Panc1 (cell line): ENCODE results near the gene NME4. TPM values are rescaled to one million over a fixed set of nuclear protein-coding genes. Genes with fewer than 3 reads are reported as not detected.
A peak's percentile ranks its signal among the peaks of the same experiment; 100 is the strongest.
"Not testable (repeated sequence)": the region's sequence is repeated elsewhere in the genome, so short reads cannot be mapped to it uniquely, and the experiment has no call there.

ENCODE experiments used
- ATAC-seq: fragments of 200-7000 bp; cut with Tn5 transposase; 2 replicates; pipeline ENCODE4 v1.9.1; 2020; ENCODE audit warnings: mild to moderate bottlenecking, moderate library complexity
- Bru-seq: library from RNA; stranded (reverse); fragments of 400-500 nt; gene quantifications from one replicate; lab custom pipeline; 2021; lab: Mats Ljungman, UMichigan
- BruChase-seq, 2 experiments: library from RNA; stranded (reverse); fragments of 400-500 nt; gene quantifications; one replicate each; lab custom pipeline; 2021; lab: Mats Ljungman, UMichigan
- BruUV-seq: library from RNA; stranded (reverse); fragments of 400-500 nt; replicated peaks from 2 replicates; lab custom pipeline; 2021; lab: Mats Ljungman, UMichigan
- CTCF ChIA-PET: fragments of 300-600 bp; sonication (Branson Sonifier 250); formaldehyde crosslinking; loops from one replicate; lab custom pipeline; 2022; ENCODE audit warnings: antibody characterized with exemption; lab: Charles Lee
- POLR2A ChIA-PET: fragments of 300-600 bp; sonication (Branson Sonifier 250); formaldehyde crosslinking; loops from one replicate; lab custom pipeline; 2022; ENCODE audit warnings: antibody characterized with exemption; lab: Charles Lee
- DNase-seq: peaks from one replicate; pipeline ENCODE4 v3.0.0-alpha.2; 2010; ENCODE audit warnings: low read depth, low spot score
- H3K27ac ChIP-seq: 2 replicates; pipeline ENCODE4 v1.5.1; 2011; ENCODE audit warnings: mild to moderate bottlenecking, low read length, inconsistent platforms
- H3K27me3 ChIP-seq: fragments of 200-500 bp; sonication (Bioruptor generic); 2 replicates; pipeline ENCODE4 v1.6.0; 2014; ENCODE audit warnings: low read length, inconsistent platforms; ENCODE audit not compliant: control insufficient read depth, insufficient read depth
- H3K36me3 ChIP-seq: fragments of 200-500 bp; sonication (Bioruptor generic); 2 replicates; pipeline ENCODE4 v1.5.1; 2014; ENCODE audit warnings: inconsistent platforms, mild to moderate bottlenecking, low read length, moderate library complexity; ENCODE audit not compliant: control insufficient read depth, insufficient read depth
- H3K4me1 ChIP-seq: 2 replicates; pipeline ENCODE4 v1.5.1; 2011; ENCODE audit warnings: inconsistent platforms, mild to moderate bottlenecking, low read length, moderate library complexity; ENCODE audit not compliant: control insufficient read depth, insufficient read depth
- H3K4me3 ChIP-seq, 2 experiments: 2 replicates each; pipeline ENCODE4 v1.5.1; 2011 to 2012; ENCODE audit warnings: low read depth in 2 of 2, low read length in 2 of 2, mild to moderate bottlenecking in 2 of 2, inconsistent platforms in 1 of 2, moderate library complexity in 1 of 2
- H3K9me3 ChIP-seq: fragments of 200-500 bp; sonication (Bioruptor generic); 2 replicates; pipeline ENCODE4 v1.5.1; 2014; ENCODE audit warnings: low read depth, mild to moderate bottlenecking, inconsistent platforms, low read length, moderate library complexity; ENCODE audit not compliant: control insufficient read depth, insufficient read depth
- POLR2AphosphoS5 ChIP-seq: IDR thresholded peaks from 2 replicates; pipeline ENCODE4 v1.6.1; 2012; ENCODE audit warnings: mild to moderate bottlenecking, low read depth, low read length, moderate library complexity
- SIN3A ChIP-seq: IDR thresholded peaks from 2 replicates; pipeline ENCODE4 v1.6.1; 2012; ENCODE audit warnings: low read depth, mild to moderate bottlenecking, low read length, moderate library complexity, borderline replicate concordance; ENCODE audit not compliant: insufficient read depth
- TCF7L2 ChIP-seq: IDR thresholded peaks from 2 replicates; pipeline ENCODE4 v1.6.1; 2011; ENCODE audit warnings: mild to moderate bottlenecking, low read depth, low read length, inconsistent platforms
- in situ Hi-C: cut with HindIII; loops from 2 replicates; pipeline ENCODE4 v1.10.0; 2016; ENCODE audit warnings: low sequenced_read_pairs, low pct_unique_long_range_greater_than_20kb
- intact Hi-C: fragments of 100-400 bp; cut with micrococcal nuclease; formaldehyde crosslinking; loops from one replicate; pipeline ENCODE4 v1.10.0; 2022; ENCODE audit not compliant: unreplicated experiment
- long read RNA-seq: library from polyadenylated mRNA; unstranded; transcript quantifications from one replicate; pipeline ENCODE4 v2.0.0, GENCODE V29; 2021; ENCODE audit not compliant: unreplicated experiment
- polyA plus RNA-seq: library from polyadenylated mRNA; unstranded; fragments of >200 nt; gene quantifications from one replicate; pipeline ENCODE4 v1.2.1, GENCODE V29; 2012; ENCODE audit warnings: missing spikeins; ENCODE audit not compliant: insufficient read length
- total RNA-seq: library from RNA; stranded (reverse); gene quantifications from one replicate; pipeline ENCODE4 v1.2.1, GENCODE V29; 2021; ENCODE audit not compliant: unreplicated experiment
- TF ChIP-seq, protein P1 (sequence below), 2 experiments: IDR thresholded peaks; 2 replicates each; pipeline ENCODE4 v1.6.1; 2011 to 2012; ENCODE audit warnings: low read depth in 2 of 2, control low read depth in 1 of 2, low read length in 1 of 2, mild to moderate bottlenecking in 1 of 2, moderate library complexity in 1 of 2; ENCODE audit not compliant: insufficient read depth in 1 of 2
- TF ChIP-seq, protein P2 (sequence below): fragments of 450-650 bp; IDR thresholded peaks from 2 replicates; pipeline ENCODE4 v1.5.1; 2017; ENCODE audit warnings: mild to moderate bottlenecking

The NME4 gene
- total RNA-seq: 500 TPM
- polyA plus RNA-seq: 1,177 TPM
- Bru-seq, nascent RNA: percentile 84 among the genes with signal in this experiment
- BruChase-seq, experiment 1, labeled RNA remaining after a 2-hour chase: percentile 89 among the genes with signal in this experiment
- BruChase-seq, experiment 2, labeled RNA remaining after a 6-hour chase: percentile 94 among the genes with signal in this experiment
- long read RNA-seq, transcript NME4-203 (5 exons, 1,232 nt): minor isoform, 11 of 290 reads
- long read RNA-seq, transcript NME4-211 (6 exons, 1,193 nt): minor isoform, 12 of 290 reads
- long read RNA-seq, transcript NME4-204 (5 exons, 966 nt): minor isoform, 9 of 290 reads
- long read RNA-seq, transcript NME4-201 (5 exons, 995 nt): major isoform, 117 of 290 reads
- long read RNA-seq, partial matches to known transcripts: 107 of 290 reads
- long read RNA-seq, other reads (novel, unspliced or antisense): 17 of 290 reads

DNA sequence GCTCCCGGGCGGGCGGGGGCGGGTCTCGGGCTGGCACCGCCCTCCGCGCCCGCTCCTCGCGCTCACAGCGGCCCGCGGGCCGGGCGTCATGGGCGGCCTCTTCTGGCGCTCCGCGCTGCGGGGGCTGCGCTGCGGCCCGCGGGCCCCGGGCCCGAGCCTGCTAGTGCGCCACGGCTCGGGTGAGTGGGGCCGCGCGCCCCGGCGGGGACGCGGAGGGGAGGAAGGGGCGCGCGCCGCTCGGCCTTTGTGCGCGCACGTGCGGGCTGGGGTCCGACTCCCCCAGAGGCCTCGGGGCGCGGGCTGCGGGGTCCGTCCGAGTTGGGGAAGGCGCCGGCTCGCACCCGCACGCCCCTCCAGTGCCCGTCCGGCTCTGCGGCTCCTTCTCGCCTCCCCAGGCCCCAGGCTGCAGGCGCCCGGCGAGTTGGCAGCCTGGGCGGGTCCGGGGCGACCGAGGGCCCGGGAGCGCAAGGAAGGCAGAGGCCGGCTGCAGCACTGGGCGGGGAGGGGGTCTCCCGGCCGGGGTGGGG is at the start of gene NME4:
NME4 (plus strand) TSS at position 65 of the 527 bp plus-strand sequence; CDS start at position 89, 24 bp downstream.
- peak; percentile 33 for ATAC-seq
- ChIA-PET POLR2A (no interaction called here), CTCF (no interaction called here)
- peak within 1 kb of the TSS; percentile 52 to 87 for H3K4me3 ChIP-seq
- no peaks in the 10 kb centered on the region for H3K9me3 ChIP-seq
- no peak; the same call in 1 of the 2 replicates for TF ChIP-seq POLR2AphosphoS5
- TF ChIP-seq, protein P1, sequence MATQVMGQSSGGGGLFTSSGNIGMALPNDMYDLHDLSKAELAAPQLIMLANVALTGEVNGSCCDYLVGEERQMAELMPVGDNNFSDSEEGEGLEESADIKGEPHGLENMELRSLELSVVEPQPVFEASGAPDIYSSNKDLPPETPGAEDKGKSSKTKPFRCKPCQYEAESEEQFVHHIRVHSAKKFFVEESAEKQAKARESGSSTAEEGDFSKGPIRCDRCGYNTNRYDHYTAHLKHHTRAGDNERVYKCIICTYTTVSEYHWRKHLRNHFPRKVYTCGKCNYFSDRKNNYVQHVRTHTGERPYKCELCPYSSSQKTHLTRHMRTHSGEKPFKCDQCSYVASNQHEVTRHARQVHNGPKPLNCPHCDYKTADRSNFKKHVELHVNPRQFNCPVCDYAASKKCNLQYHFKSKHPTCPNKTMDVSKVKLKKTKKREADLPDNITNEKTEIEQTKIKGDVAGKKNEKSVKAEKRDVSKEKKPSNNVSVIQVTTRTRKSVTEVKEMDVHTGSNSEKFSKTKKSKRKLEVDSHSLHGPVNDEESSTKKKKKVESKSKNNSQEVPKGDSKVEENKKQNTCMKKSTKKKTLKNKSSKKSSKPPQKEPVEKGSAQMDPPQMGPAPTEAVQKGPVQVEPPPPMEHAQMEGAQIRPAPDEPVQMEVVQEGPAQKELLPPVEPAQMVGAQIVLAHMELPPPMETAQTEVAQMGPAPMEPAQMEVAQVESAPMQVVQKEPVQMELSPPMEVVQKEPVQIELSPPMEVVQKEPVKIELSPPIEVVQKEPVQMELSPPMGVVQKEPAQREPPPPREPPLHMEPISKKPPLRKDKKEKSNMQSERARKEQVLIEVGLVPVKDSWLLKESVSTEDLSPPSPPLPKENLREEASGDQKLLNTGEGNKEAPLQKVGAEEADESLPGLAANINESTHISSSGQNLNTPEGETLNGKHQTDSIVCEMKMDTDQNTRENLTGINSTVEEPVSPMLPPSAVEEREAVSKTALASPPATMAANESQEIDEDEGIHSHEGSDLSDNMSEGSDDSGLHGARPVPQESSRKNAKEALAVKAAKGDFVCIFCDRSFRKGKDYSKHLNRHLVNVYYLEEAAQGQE (IDR thresholded peaks at IDR 0.05; ENCODE audit: insufficient read depth in 1 of 2, low read depth in 2 of 2, low read length in 1 of 2): no peak
- TF ChIP-seq, protein P2, sequence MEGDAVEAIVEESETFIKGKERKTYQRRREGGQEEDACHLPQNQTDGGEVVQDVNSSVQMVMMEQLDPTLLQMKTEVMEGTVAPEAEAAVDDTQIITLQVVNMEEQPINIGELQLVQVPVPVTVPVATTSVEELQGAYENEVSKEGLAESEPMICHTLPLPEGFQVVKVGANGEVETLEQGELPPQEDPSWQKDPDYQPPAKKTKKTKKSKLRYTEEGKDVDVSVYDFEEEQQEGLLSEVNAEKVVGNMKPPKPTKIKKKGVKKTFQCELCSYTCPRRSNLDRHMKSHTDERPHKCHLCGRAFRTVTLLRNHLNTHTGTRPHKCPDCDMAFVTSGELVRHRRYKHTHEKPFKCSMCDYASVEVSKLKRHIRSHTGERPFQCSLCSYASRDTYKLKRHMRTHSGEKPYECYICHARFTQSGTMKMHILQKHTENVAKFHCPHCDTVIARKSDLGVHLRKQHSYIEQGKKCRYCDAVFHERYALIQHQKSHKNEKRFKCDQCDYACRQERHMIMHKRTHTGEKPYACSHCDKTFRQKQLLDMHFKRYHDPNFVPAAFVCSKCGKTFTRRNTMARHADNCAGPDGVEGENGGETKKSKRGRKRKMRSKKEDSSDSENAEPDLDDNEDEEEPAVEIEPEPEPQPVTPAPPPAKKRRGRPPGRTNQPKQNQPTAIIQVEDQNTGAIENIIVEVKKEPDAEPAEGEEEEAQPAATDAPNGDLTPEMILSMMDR: no peak
- TF ChIP-seq SIN3A: 0 out of 2 replicates have a peak, but pooled peaks have one; percentile 53
- no peak for TF ChIP-seq TCF7L2
- H3K4me1 ChIP-seq: peaks cover 34% of the 10 kb centered on the region
- DNase-seq: no peak
- in situ Hi-C loops: no loop called here
- intact Hi-C loops: no loop called here
- peak within 1 kb of the TSS; percentile 94 for H3K27ac ChIP-seq
- BruUV-seq: no TSS peak
- no peaks in the 10 kb centered on the region for H3K27me3 ChIP-seq
- H3K36me3 ChIP-seq: no peaks in the 10 kb centered on the region

DNA sequence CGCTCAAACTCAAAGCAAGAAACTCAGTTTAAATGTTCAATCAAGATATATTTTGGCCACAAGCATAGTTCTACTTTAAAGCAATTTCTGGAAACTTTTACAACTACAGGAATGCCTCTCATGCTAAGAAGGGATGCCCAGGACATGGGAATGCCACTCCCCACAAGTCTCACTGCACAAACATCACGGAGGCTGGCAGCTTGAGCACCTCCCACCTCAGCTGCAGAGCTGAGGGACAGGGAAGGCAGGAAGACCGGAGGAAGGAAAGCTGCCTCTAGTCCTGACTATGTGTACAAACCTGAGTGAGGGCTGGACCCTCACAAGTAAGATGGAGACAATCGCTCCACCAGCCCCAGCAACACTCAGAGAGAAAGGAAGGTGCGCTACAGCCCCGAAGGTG is 49.8 kb upstream of the NME4 start:
- Histone ChIP-seq H3K27ac (no peak overlapping the region), H3K4me3 (no peak overlapping the region), H3K4me1 (peaks cover 4% of the 10 kb centered on the region; the same call in 1 of the 2 replicates), H3K36me3 (peaks cover 5% of the 10 kb centered on the region; the same call in 1 of the 2 replicates), H3K27me3 (no peaks in the 10 kb centered on the region), H3K9me3 (no peaks in the 10 kb centered on the region)
- POLR2A ChIA-PET: no interaction called here
- BruUV-seq: no TSS peak
- DNase-seq: no peak
- no peak for ATAC-seq
- CTCF ChIA-PET: no interaction called here
- in situ Hi-C loops: no loop called here
- no peak for TF ChIP-seq SIN3A
- TF ChIP-seq, protein P2: no peak
- TF ChIP-seq TCF7L2: no peak
- no peak for TF ChIP-seq POLR2AphosphoS5
- TF ChIP-seq, protein P1 (IDR thresholded peaks at IDR 0.05; ENCODE audit: insufficient read depth in 1 of 2, low read depth in 2 of 2, low read length in 1 of 2): no peak
- intact Hi-C loops: no loop called here

DNA sequence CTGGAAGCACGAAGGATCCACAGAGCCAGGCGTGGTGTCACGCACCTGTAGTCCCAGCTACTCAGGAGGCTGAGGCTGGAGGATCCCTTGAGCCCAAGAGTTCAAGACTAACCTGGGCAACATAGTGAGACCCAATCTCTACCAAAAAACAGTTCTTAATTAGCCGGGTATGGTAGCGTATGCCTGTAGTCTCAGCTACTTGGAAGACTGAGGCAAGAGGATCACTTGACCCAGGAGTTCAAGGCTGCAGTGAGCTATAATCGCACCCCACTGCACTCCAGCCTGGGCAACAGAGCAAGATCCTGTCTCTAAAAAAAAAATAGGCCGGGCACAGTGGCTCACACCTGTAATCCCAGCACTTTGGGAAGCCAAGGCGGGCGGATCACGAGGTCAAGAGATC is 48.5 kb upstream of the NME4 start:
- not testable (repeated sequence) for ATAC-seq, BruUV-seq

More for the DNA sequence above, 48.5 kb upstream of the NME4 start:
- in situ Hi-C loops, H3K9me3 ChIP-seq, DNase-seq, H3K4me1 ChIP-seq, H3K36me3 ChIP-seq, H3K4me3 ChIP-seq, CTCF ChIA-PET, POLR2A ChIA-PET, H3K27me3 ChIP-seq, intact Hi-C loops, H3K27ac ChIP-seq: not testable (repeated sequence)
